Panc1 (cell line): ENCODE measurements around the gene DOCK4.

Experiments used
- CTCF ChIP-seq: fragments of 450-650 bp; IDR thresholded peaks from 2 replicates; pipeline ENCODE4 v1.5.1; 2017; ENCODE audit warnings: mild to moderate bottlenecking
- POLR2AphosphoS5 ChIP-seq: IDR thresholded peaks from 2 replicates; pipeline ENCODE4 v1.6.1; 2012; ENCODE audit warnings: mild to moderate bottlenecking, low read depth, low read length, moderate library complexity
- SIN3A ChIP-seq: IDR thresholded peaks from 2 replicates; pipeline ENCODE4 v1.6.1; 2012; ENCODE audit warnings: low read depth, mild to moderate bottlenecking, low read length, moderate library complexity, borderline replicate concordance; ENCODE audit not compliant: insufficient read depth
- TF ChIP-seq, protein P1 (sequence below), 2 experiments: IDR thresholded peaks; 2 replicates each; pipeline ENCODE4 v1.6.1; 2011 to 2012; ENCODE audit warnings: low read depth in 2 of 2, control low read depth in 1 of 2, low read length in 1 of 2, mild to moderate bottlenecking in 1 of 2, moderate library complexity in 1 of 2; ENCODE audit not compliant: insufficient read depth in 1 of 2

DNA sequence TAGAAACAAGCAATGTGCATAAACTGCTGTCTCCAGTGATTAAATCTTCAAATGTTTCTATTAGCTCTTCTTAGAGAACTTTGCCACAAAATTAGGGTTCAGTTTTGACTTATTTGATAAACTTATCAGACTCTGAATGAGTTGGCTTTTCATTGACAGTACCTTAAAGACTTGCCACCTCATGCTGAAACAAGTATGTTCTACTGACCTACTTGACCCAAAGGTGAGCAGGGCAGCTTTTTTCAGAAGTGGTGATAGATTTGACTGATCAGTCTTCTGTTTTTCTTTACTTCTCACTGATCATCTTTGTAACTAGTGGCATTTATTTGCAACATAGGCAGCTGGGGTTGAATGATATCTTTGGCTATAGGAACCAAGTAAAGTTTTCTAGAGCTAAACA, 8.1 kb upstream of the DOCK4 start:
- no peak for TF ChIP-seq CTCF
- TF ChIP-seq, protein P1, sequence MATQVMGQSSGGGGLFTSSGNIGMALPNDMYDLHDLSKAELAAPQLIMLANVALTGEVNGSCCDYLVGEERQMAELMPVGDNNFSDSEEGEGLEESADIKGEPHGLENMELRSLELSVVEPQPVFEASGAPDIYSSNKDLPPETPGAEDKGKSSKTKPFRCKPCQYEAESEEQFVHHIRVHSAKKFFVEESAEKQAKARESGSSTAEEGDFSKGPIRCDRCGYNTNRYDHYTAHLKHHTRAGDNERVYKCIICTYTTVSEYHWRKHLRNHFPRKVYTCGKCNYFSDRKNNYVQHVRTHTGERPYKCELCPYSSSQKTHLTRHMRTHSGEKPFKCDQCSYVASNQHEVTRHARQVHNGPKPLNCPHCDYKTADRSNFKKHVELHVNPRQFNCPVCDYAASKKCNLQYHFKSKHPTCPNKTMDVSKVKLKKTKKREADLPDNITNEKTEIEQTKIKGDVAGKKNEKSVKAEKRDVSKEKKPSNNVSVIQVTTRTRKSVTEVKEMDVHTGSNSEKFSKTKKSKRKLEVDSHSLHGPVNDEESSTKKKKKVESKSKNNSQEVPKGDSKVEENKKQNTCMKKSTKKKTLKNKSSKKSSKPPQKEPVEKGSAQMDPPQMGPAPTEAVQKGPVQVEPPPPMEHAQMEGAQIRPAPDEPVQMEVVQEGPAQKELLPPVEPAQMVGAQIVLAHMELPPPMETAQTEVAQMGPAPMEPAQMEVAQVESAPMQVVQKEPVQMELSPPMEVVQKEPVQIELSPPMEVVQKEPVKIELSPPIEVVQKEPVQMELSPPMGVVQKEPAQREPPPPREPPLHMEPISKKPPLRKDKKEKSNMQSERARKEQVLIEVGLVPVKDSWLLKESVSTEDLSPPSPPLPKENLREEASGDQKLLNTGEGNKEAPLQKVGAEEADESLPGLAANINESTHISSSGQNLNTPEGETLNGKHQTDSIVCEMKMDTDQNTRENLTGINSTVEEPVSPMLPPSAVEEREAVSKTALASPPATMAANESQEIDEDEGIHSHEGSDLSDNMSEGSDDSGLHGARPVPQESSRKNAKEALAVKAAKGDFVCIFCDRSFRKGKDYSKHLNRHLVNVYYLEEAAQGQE (IDR thresholded peaks at IDR 0.05; ENCODE audit: insufficient read depth in 1 of 2, low read depth in 2 of 2, low read length in 1 of 2): no peak
- no peak for TF ChIP-seq SIN3A
- no peak for TF ChIP-seq POLR2AphosphoS5
